H1 (cell line): ENCODE data around the gene HLX. TPM values are rescaled to one million over a fixed set of nuclear protein-coding genes. Genes with fewer than 3 reads are reported as not detected.

ENCODE experiments used
- CTCF ChIA-PET: fragments of 300-600 bp; sonication (Branson Sonifier 250); formaldehyde crosslinking; loops from one replicate; lab custom pipeline; 2021; ENCODE audit not compliant: partially characterized antibody; lab: Charles Lee
- POLR2A ChIA-PET: fragments of 300-600 bp; sonication (Branson Sonifier 250); formaldehyde crosslinking; loops from one replicate; lab custom pipeline; 2021; ENCODE audit warnings: inconsistent platforms; ENCODE audit not compliant: partially characterized antibody; lab: Charles Lee
- DNase-seq, 2 experiments: peaks; one replicate each; pipeline versions ENCODE4 v3.0.0 to v3.0.0-alpha.2; 2010 to 2022; ENCODE audit warnings: low spot score in 2 of 2, low read depth in 1 of 2, mixed read lengths in 1 of 2
- FAIRE-seq: peaks from 2 replicates; lab custom pipeline; 2011; peaks lifted over from hg19 to GRCh38; lab: Jason Lieb, UNC
- H2AFZ ChIP-seq: 2 replicates; pipeline ENCODE4 v1.8.1; 2012; ENCODE audit warnings: low read length, inconsistent platforms
- H2AK5ac ChIP-seq: 2 replicates; pipeline ENCODE4 v1.6.1; 2013; ENCODE audit warnings: low read depth, low read length
- H2BK120ac ChIP-seq: replicated peaks from 2 replicates; pipeline ENCODE3; 2013; ENCODE audit warnings: low read depth, low read length, inconsistent platforms
- H2BK12ac ChIP-seq: 2 replicates; pipeline ENCODE4 v1.6.1; 2013; ENCODE audit warnings: low read depth, low read length
- H2BK15ac ChIP-seq: 2 replicates; pipeline ENCODE4 v1.6.1; 2013; ENCODE audit warnings: low read length
- H2BK20ac ChIP-seq: 2 replicates; pipeline ENCODE4 v1.6.1; 2013; ENCODE audit warnings: low read length
- H2BK5ac ChIP-seq: 2 replicates; pipeline ENCODE4 v1.6.1; 2013; ENCODE audit warnings: low read depth, low read length
- H3K14ac ChIP-seq: 2 replicates; pipeline ENCODE4 v1.6.1; 2013; ENCODE audit warnings: inconsistent platforms; ENCODE audit not compliant: insufficient read length
- H3K18ac ChIP-seq: 2 replicates; pipeline ENCODE4 v1.6.1; 2013; ENCODE audit warnings: low read length; ENCODE audit errors: extremely low read depth
- H3K23ac ChIP-seq: 2 replicates; pipeline ENCODE4 v1.6.1; 2013; ENCODE audit warnings: inconsistent platforms; ENCODE audit not compliant: insufficient read length
- H3K23me2 ChIP-seq: 2 replicates; pipeline ENCODE4 v1.6.1; 2013; ENCODE audit warnings: low read depth, low read length
- H3K27ac ChIP-seq: 2 replicates; pipeline ENCODE4 v1.6.1; 2011; ENCODE audit warnings: low read depth, low read length, inconsistent platforms
- H3K27me3 ChIP-seq, 4 experiments: replicated peaks in 1 of 4; 1 replicate in 1 of 4; 2 replicates in 3 of 4; pipeline versions ENCODE4 v1.6.1 to v1.8.1; 2011 to 2013; ENCODE audit warnings: low read length in 3 of 4, mild to moderate bottlenecking in 3 of 4, inconsistent platforms in 2 of 4, mixed read lengths in 2 of 4, moderate library complexity in 1 of 4; ENCODE audit not compliant: control insufficient read depth in 3 of 4, insufficient read depth in 3 of 4; ENCODE audit errors: extremely low read depth in 1 of 4
- H3K36me3 ChIP-seq, 4 experiments: 2 replicates each; pipeline versions ENCODE4 v1.6.1 to v1.8.1; 2011 to 2013; ENCODE audit warnings: mild to moderate bottlenecking in 4 of 4, low read length in 3 of 4, moderate library complexity in 2 of 4, control low read depth in 1 of 4, inconsistent platforms in 1 of 4; ENCODE audit not compliant: insufficient read depth in 4 of 4, control insufficient read depth in 2 of 4
- H3K4ac ChIP-seq: replicated peaks from 2 replicates; pipeline ENCODE3; 2013; ENCODE audit warnings: low read length, low read depth, mixed read lengths, inconsistent platforms; ENCODE audit not compliant: insufficient read length
- H3K4me1 ChIP-seq, 4 experiments: replicated peaks in 1 of 4; 1 replicate in 1 of 4; 2 replicates in 3 of 4; pipeline versions ENCODE4 v1.6.1 to v1.8.1; 2011 to 2013; ENCODE audit warnings: low read length in 3 of 4, inconsistent platforms in 2 of 4, mixed read lengths in 1 of 4; ENCODE audit not compliant: insufficient read depth in 4 of 4, control insufficient read depth in 3 of 4
- H3K4me2 ChIP-seq, 2 experiments: 2 replicates each; pipeline versions ENCODE4 v1.6.1 to v1.8.1; 2011 to 2013; ENCODE audit warnings: low read depth in 2 of 2, low read length in 2 of 2, control low read depth in 1 of 2, inconsistent platforms in 1 of 2, mild to moderate bottlenecking in 1 of 2; ENCODE audit not compliant: insufficient read depth in 1 of 2
- H3K4me3 ChIP-seq, 4 experiments: fragments of 200-600, 300-600 bp in 1 of 4; sonication (generic), shearing (Covaris generic), sonication (Bioruptor Twin) in 1 of 4; 2 replicates each; pipeline versions ENCODE4 v1.5.1 to v1.8.1; 2011 to 2016; ENCODE audit warnings: low read length in 4 of 4, low read depth in 3 of 4, control low read depth in 2 of 4, inconsistent platforms in 2 of 4, mild to moderate bottlenecking in 2 of 4, mixed read lengths in 1 of 4, moderate library complexity in 1 of 4; ENCODE audit not compliant: insufficient read depth in 2 of 4; ENCODE audit errors: extremely low read depth in 1 of 4
- H3K56ac ChIP-seq: replicated peaks from 2 replicates; pipeline ENCODE3; 2013; ENCODE audit warnings: low read depth, mild to moderate bottlenecking, mixed read lengths, low read length, inconsistent platforms; ENCODE audit not compliant: insufficient read length
- H3K79me1 ChIP-seq: 2 replicates; pipeline ENCODE4 v1.6.1; 2013; ENCODE audit warnings: low read depth, low read length, control low read depth
- H3K79me2 ChIP-seq, 2 experiments: 2 replicates each; pipeline versions ENCODE4 v1.6.1 to v1.8.1; 2012 to 2013; ENCODE audit warnings: low read length in 2 of 2, mild to moderate bottlenecking in 2 of 2, inconsistent platforms in 1 of 2; ENCODE audit not compliant: insufficient read depth in 2 of 2, control insufficient read depth in 1 of 2
- H3K9ac ChIP-seq, 4 experiments: replicated peaks in 1 of 4; 1 replicate in 1 of 4; 2 replicates in 3 of 4; pipeline versions ENCODE4 v1.6.1 to v1.8.1; 2011 to 2013; ENCODE audit warnings: low read depth in 3 of 4, low read length in 3 of 4, control low read depth in 2 of 4, mild to moderate bottlenecking in 2 of 4, moderate library complexity in 2 of 4, inconsistent platforms in 1 of 4; ENCODE audit errors: extremely low read depth in 1 of 4
- H3K9me3 ChIP-seq, 2 experiments: 2 replicates each; pipeline versions ENCODE4 v1.6.1 to v1.8.1; 2012 to 2013; ENCODE audit warnings: mild to moderate bottlenecking in 2 of 2, moderate library complexity in 2 of 2, control low read depth in 1 of 2, inconsistent platforms in 1 of 2, low read depth in 1 of 2, low read length in 1 of 2, mixed read lengths in 1 of 2; ENCODE audit not compliant: insufficient read depth in 2 of 2
- H4K20me1 ChIP-seq, 2 experiments: replicated peaks in 1 of 2; 2 replicates each; pipeline versions ENCODE3 to v1.8.1; 2011 to 2013; ENCODE audit warnings: inconsistent platforms in 2 of 2, low read length in 2 of 2, mild to moderate bottlenecking in 1 of 2; ENCODE audit not compliant: insufficient read depth in 2 of 2, control insufficient read depth in 1 of 2
- H4K5ac ChIP-seq: 2 replicates; pipeline ENCODE4 v1.6.1; 2013; ENCODE audit warnings: low read length, low read depth, mixed read lengths, inconsistent platforms; ENCODE audit not compliant: insufficient read length
- H4K8ac ChIP-seq: 2 replicates; pipeline ENCODE4 v1.8.0; 2013; ENCODE audit warnings: mild to moderate bottlenecking, moderate library complexity, low read length, inconsistent platforms; ENCODE audit not compliant: insufficient read depth; ENCODE audit errors: extremely low read depth
- H4K91ac ChIP-seq: replicated peaks from 2 replicates; pipeline ENCODE3; 2013; ENCODE audit warnings: low read length, mixed read lengths, inconsistent platforms; ENCODE audit not compliant: insufficient read length
- CBX8 ChIP-seq: fragments of 300-800, 300-1000 bp; sonication (generic); IDR thresholded peaks from 2 replicates; pipeline ENCODE4 v1.7.1; 2016; ENCODE audit warnings: low read depth, low read length, borderline replicate concordance
- E2F6 ChIP-seq: IDR thresholded peaks from 2 replicates; pipeline ENCODE4 v1.6.1; 2012; ENCODE audit warnings: inconsistent platforms
- GABPA ChIP-seq: IDR thresholded peaks from 2 replicates; pipeline ENCODE4 v1.6.1; 2011; ENCODE audit warnings: mild to moderate bottlenecking, low read length, moderate library complexity, borderline replicate concordance; ENCODE audit not compliant: insufficient read depth
- JUND ChIP-seq: IDR thresholded peaks from 2 replicates; pipeline ENCODE4 v1.6.1; 2011; ENCODE audit warnings: mild to moderate bottlenecking, improper control_type of control experiment, low read length
- KDM4A ChIP-seq: IDR thresholded peaks from one replicate; pipeline ENCODE4 v1.7.1; 2012; ENCODE audit warnings: low read depth, mild to moderate bottlenecking, moderate library complexity, low read length, inconsistent platforms; ENCODE audit not compliant: severe bottlenecking
- MAFK ChIP-seq: IDR thresholded peaks from 2 replicates; pipeline ENCODE4 v1.6.1; 2012; ENCODE audit warnings: low read depth, mild to moderate bottlenecking, improper control_type of control experiment, low read length
- PHF8 ChIP-seq: fragments of 200-600 bp; sonication (generic); conservative IDR thresholded peaks from 2 replicates; pipeline ENCODE4 v1.7.1; 2012; ENCODE audit warnings: low read depth, mild to moderate bottlenecking, inconsistent platforms, low read length, moderate library complexity
- POU5F1 ChIP-seq: IDR thresholded peaks from 2 replicates; pipeline ENCODE4 v1.6.1; 2011; ENCODE audit warnings: low read depth, mild to moderate bottlenecking, low read length, moderate library complexity
- RFX5 ChIP-seq: IDR thresholded peaks from 2 replicates; pipeline ENCODE4 v1.6.1; 2011; ENCODE audit warnings: low read depth, low read length, improper control_type of control experiment, borderline replicate concordance
- RXRA ChIP-seq: IDR thresholded peaks from 2 replicates; pipeline ENCODE4 v1.6.1; 2011; ENCODE audit warnings: low read depth, mild to moderate bottlenecking, low read length, moderate library complexity; ENCODE audit not compliant: insufficient read depth
- SIRT6 ChIP-seq: IDR thresholded peaks from one replicate; pipeline ENCODE4 v1.7.1; 2012; ENCODE audit warnings: low read length, inconsistent platforms
- SP1 ChIP-seq: IDR thresholded peaks from 2 replicates; pipeline ENCODE4 v1.6.1; 2011; ENCODE audit warnings: low read depth, low read length
- SUZ12 ChIP-seq: fragments of 200-600 bp; sonication (generic); IDR thresholded peaks from 2 replicates; pipeline ENCODE4 v1.6.1; 2012; ENCODE audit warnings: mild to moderate bottlenecking, inconsistent platforms, low read length, moderate library complexity, mixed read lengths
- WGBS, 2 experiments: shearing (Covaris generic) in 1 of 2; methylation state at CpG; one replicate each; pipeline versions ENCODE4 v1.1.6 to v1.1.7; 2013 to 2015; ENCODE audit warnings: low lambda C conversion rate in 2 of 2, mixed read lengths in 2 of 2, inconsistent platforms in 1 of 2, low coverage in 1 of 2, missing lambda C conversion rate in 1 of 2; ENCODE audit not compliant: insufficient replicate concordance in 2 of 2, insufficient coverage in 1 of 2, insufficient read length in 1 of 2; ENCODE audit errors: extremely low coverage in 1 of 2, missing lambda C conversion rate in 1 of 2; 5-methylcytosine and 5-hydroxymethylcytosine counted together
- polyA plus RNA-seq, 7 experiments: library from polyadenylated mRNA; depleted of rRNA in 3 of 7; stranded (reverse) in 5 of 7; unstranded in 2 of 7; fragments of >200 nt in 5 of 7; fragments of 200-250 nt in 2 of 7; gene quantifications; 1 replicate in 5 of 7; 2 replicates in 1 of 7; 4 replicates in 1 of 7; pipeline versions ENCODE4 v1.2.1 to v1.2.3, GENCODE V29; 2011 to 2013; ENCODE audit warnings: missing spikeins in 2 of 7, mixed read lengths in 2 of 7
- total RNA-seq: library from RNA; stranded (reverse); fragmentation: NEBNext Ultra II Directional; extraction: Animal tissue kit (Norgen Biotek cat#: 25700); gene quantifications from 2 replicates; pipeline ENCODE4 v1.2.1, GENCODE V29; 2021

Gene HLX
- total and polyA plus RNA-seq, 2 of the 8 experiments (the other 6 are each of a cell fraction or from before 2014, with no cell fraction given) = 0.11 to 0.30 TPM

DNA sequence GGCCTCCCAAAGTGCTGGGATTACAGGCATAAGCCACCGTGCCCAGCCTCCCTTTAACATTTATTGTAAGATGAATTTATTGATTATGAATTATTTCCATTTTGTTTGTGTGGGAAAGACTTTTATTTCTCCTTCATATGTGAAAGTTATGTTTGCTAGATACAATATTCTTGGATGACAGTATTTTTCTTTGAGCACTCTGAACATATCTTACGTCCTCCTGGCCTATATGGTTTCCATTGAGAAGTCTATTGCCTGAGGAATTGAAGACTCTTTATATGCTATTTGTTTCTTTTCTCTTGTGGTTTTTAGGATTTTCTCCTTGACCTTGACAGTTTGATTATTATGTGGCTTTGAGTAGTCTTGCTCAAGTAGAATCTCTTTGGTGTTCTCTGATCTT is 26.8 kb upstream of the HLX start:
- FAIRE-seq = no peak
- Histone ChIP-seq H3K4ac (no peak overlapping the region), H3K14ac (no peak overlapping the region), H2AFZ (no peak overlapping the region), H2BK20ac (no peak overlapping the region), H3K4me1 (no peaks in the 10 kb centered on the region), H3K27ac (no peak overlapping the region), H4K5ac (no peak overlapping the region), H3K9me3 (no peaks in the 10 kb centered on the region; a peak in 1 of 4 replicates), H3K79me2 (no peaks in the 10 kb centered on the region), H3K56ac (no peak overlapping the region), H3K23ac (no peak overlapping the region), H2BK12ac (no peak overlapping the region), H4K20me1 (no peaks in the 10 kb centered on the region), H3K9ac (no peak overlapping the region), H2BK120ac (no peak overlapping the region), H2AK5ac (no peak overlapping the region), H3K23me2 (no peaks in the 10 kb centered on the region), H4K91ac (no peak overlapping the region), H2BK5ac (no peak overlapping the region), H3K79me1 (no peaks in the 10 kb centered on the region), H3K18ac (no peak overlapping the region), H4K8ac (no peak overlapping the region), H2BK15ac (no peak overlapping the region), H3K4me2 (no peak overlapping the region), H3K27me3 (no peaks in the 10 kb centered on the region), H3K4me3 (no peak overlapping the region), H3K36me3 (no peaks in the 10 kb centered on the region)
- ChIA-PET POLR2A (no interaction called here), CTCF (no interaction called here)
- TF ChIP-seq CBX8 = no peak
- no peak for TF ChIP-seq JUND
- TF ChIP-seq PHF8 = no peak
- TF ChIP-seq SP1 = no peak
- no peak for TF ChIP-seq RFX5
- TF ChIP-seq KDM4A = no peak
- TF ChIP-seq POU5F1 = no peak
- TF ChIP-seq SUZ12 = no peak
- TF ChIP-seq SIRT6 = no peak
- TF ChIP-seq RXRA = no peak
- TF ChIP-seq E2F6 = no peak
- TF ChIP-seq MAFK = no peak
- TF ChIP-seq GABPA = no peak
- WGBS, 2 experiments = 91% methylated on average over 2 of the region's 2 CpGs; no CpG with 5 or more reads in 1 of the 2 experiments
- no peak for DNase-seq
